Right lobe of liver (tissue), 6 donors: ENCODE results near the gene PIK3C2G. TPM values are rescaled to one million over a fixed set of nuclear protein-coding genes. Genes with fewer than 3 reads are reported as not detected.

ENCODE experiments used
- ATAC-seq, 4 donors: fragments of 200-7000 bp; cut with Tn5 transposase; one replicate each; pipeline ENCODE4 v1.9.1; 2020; ENCODE audit warnings: mild to moderate bottlenecking in 4 of 4, moderate library complexity in 4 of 4
- DNase-seq, 3 donors: peaks; one replicate each; pipeline ENCODE4 v3.0.0-alpha.2; 2020
- H3K27ac ChIP-seq, 3 donors: fragments of 200-600 bp; one replicate each; pipeline ENCODE4 v1.8.0; 2022
- H3K27me3 ChIP-seq, 2 donors: fragments of 200-600 bp; one replicate each; pipeline ENCODE4 v1.8.0; 2022
- H3K36me3 ChIP-seq, 4 donors: fragments of 200-600 bp; sonication (generic) in 1 of 4; one replicate each; pipeline versions ENCODE4 v1.5.1 to v1.8.0; 2017 to 2022; ENCODE audit warnings: control low read depth in 1 of 4
- H3K4me1 ChIP-seq, 4 donors: fragments of 200-600 bp; sonication (generic) in 1 of 4; one replicate each; pipeline versions ENCODE4 v1.5.1 to v1.8.0; 2017 to 2022; ENCODE audit warnings: control low read depth in 1 of 4
- H3K4me3 ChIP-seq, 3 donors: fragments of 200-600 bp; one replicate each; pipeline ENCODE4 v1.8.0; 2022
- H3K9me3 ChIP-seq, 4 donors: fragments of 200-600 bp; sonication (generic) in 1 of 4; one replicate each; pipeline versions ENCODE4 v1.5.1 to v1.8.0; 2017 to 2022; ENCODE audit warnings: control low read depth in 1 of 4
- CTCF ChIP-seq, 4 donors: fragments of 200-600 bp in 3 of 4; fragments of 450-650 bp in 1 of 4; IDR thresholded peaks; one replicate each; pipeline versions ENCODE4 v1.5.1 to v1.8.0; 2016 to 2022; ENCODE audit warnings: antibody characterized with exemption in 4 of 4, mild to moderate bottlenecking in 2 of 4
- POLR2A ChIP-seq: fragments of 450-650 bp; IDR thresholded peaks from one replicate; pipeline ENCODE4 v1.6.1; 2017; ENCODE audit warnings: antibody characterized with exemption, mild to moderate bottlenecking
- WGBS: methylation state at CpG from one replicate; pipeline ENCODE4 v1.1.6; 2018; ENCODE audit warnings: low coverage, low lambda C conversion rate; ENCODE audit not compliant: insufficient coverage; ENCODE audit errors: missing lambda C conversion rate; 5-methylcytosine and 5-hydroxymethylcytosine counted together
- intact Hi-C, 2 donors: fragments of 100-400 bp; cut with DNase I; formaldehyde crosslinking; loops; one replicate each; pipeline versions ENCODE4 v1.11.2 to v1.14.1; 2022
- total RNA-seq, 6 experiments: library from RNA; depleted of rRNA in 2 of 6; stranded (reverse); fragments of >200 nt in 2 of 6; fragmentation: NEBNext Ultra II Directional in 3 of 6; extraction: Animal tissue kit (Norgen Biotek cat#: 25700) in 3 of 6; gene quantifications; one replicate each; pipeline versions ENCODE4 v1.1.0 to v1.2.4, GENCODE V29; 2016 to 2023
- donor health status: DM: no; HTN: yes; CAD: no.
- donor health status: DM: no; HTN: no; CAD: no.
- donor health status: DM: no; HTN: no; CAD: no.
- donor health status: DM: no; HTN: yes; CAD: no.
- donor health status: DM: no; HTN: yes; CAD: no.

PIK3C2G gene
- total RNA-seq, 6 experiments from 2014 or later: 12.5 to 30.5 (median 24.8) TPM

DNA sequence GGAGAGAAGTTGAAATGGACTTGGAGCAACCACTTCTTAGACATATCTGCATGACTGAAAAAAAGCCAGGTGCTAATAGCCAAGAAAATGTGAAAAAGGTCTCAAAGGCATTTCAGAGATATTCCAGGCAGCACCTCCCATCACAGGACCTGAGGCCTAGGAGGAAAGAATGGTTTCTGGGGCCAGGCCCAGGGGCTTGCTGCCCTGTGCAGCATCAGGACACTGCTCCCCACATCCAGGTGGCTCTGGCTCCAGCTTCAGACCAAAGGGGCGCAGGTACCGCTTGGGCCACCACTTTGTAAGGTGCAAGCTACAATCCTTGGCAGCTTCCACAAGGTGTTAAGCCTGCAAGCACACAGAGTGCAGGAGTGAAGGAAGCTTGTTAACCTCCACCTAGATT is 114.3 kb downstream of the PIK3C2G start:
- DNase-seq (no peak), ATAC-seq (peak in 1 of 4 donors; percentile 25)
- no peaks in the 10 kb centered on the region for H3K27me3 ChIP-seq
- H3K36me3 ChIP-seq: peaks cover 0 to 6% (median 0%) of the 10 kb centered on the region in 4 donors
- intact Hi-C loops: no loop called here
- WGBS: no CpG with 5 or more reads among the region's 2 CpGs
- no peak overlapping the region for H3K4me3 ChIP-seq
- no peaks in the 10 kb centered on the region for H3K4me1 ChIP-seq
- TF ChIP-seq CTCF (IDR thresholded peaks at IDR 0.05): no peak
- TF ChIP-seq POLR2A: no peak
- H3K9me3 ChIP-seq: no peaks in the 10 kb centered on the region
- no peak overlapping the region for H3K27ac ChIP-seq

GRCh38 chr12:18382236-18382885 is 121.0 kb downstream of the PIK3C2G start:
- intact Hi-C loops: no loop called here
- no peak for DNase-seq
- no peak overlapping the region for H3K27ac ChIP-seq
- TF ChIP-seq CTCF (IDR thresholded peaks at IDR 0.05) (no peak), POLR2A (no peak)
- H3K9me3 ChIP-seq: no peaks in the 10 kb centered on the region
- 73% methylated on average over 4 of the region's 4 CpGs for WGBS
- ATAC-seq: no peak
- H3K27me3 ChIP-seq: no peaks in the 10 kb centered on the region
- no peaks in the 10 kb centered on the region for H3K4me1 ChIP-seq
- H3K36me3 ChIP-seq: no peaks in the 10 kb centered on the region
- H3K4me3 ChIP-seq: no peak overlapping the region

- H3K27ac ChIP-seq: no peak overlapping the region
- H3K4me3 ChIP-seq: no peak overlapping the region
- ATAC-seq: peak; percentile 43 to 88 (median 52)
- no peaks in the 10 kb centered on the region for H3K4me1 ChIP-seq
- H3K9me3 ChIP-seq: no peaks in the 10 kb centered on the region
- no peaks in the 10 kb centered on the region for H3K27me3 ChIP-seq
- DNase-seq: no peak
- peaks cover 0 to 4% (median 0%) of the 10 kb centered on the region in 4 donors for H3K36me3 ChIP-seq
- TF ChIP-seq POLR2A (no peak), CTCF (IDR thresholded peaks at IDR 0.05) (no peak)
- 16% methylated on average over 4 of the region's 4 CpGs for WGBS
- intact Hi-C loops: no loop called here
These were observed 121.9 kb downstream of the PIK3C2G start for GRCh38 chr12:18383203-18383602.

GRCh38 chr12:18387706-18388105 is 126.4 kb downstream of the PIK3C2G start:
- TF ChIP-seq CTCF (IDR thresholded peaks at IDR 0.05) (no peak), POLR2A (no peak)
- intact Hi-C loops: no loop called here
- peaks cover 0 to 15% (median 2%) of the 10 kb centered on the region in 4 donors for H3K4me1 ChIP-seq
- H3K27me3 ChIP-seq: no peaks in the 10 kb centered on the region
- no peak for ATAC-seq
- 81% methylated on average over 6 of the region's 6 CpGs for WGBS
- no peak for DNase-seq
- H3K9me3 ChIP-seq: no peaks in the 10 kb centered on the region
- H3K27ac ChIP-seq: no peak overlapping the region
- peaks cover 0 to 6% (median 2%) of the 10 kb centered on the region in 4 donors for H3K36me3 ChIP-seq
- H3K4me3 ChIP-seq: no peak overlapping the region
